H1 (cell line): ENCODE results near the gene PARD3. TPM values are rescaled to one million over a fixed set of nuclear protein-coding genes. Genes with fewer than 3 reads are reported as not detected.

Experiments
- CHD2 ChIP-seq: IDR thresholded peaks from 2 replicates; pipeline ENCODE4 v1.6.1; 2012; ENCODE audit warnings: low read length, improper control_type of control experiment
- GTF2F1 ChIP-seq: IDR thresholded peaks from 2 replicates; pipeline ENCODE4 v1.6.1; 2012; ENCODE audit warnings: low read depth, low read length, improper control_type of control experiment, borderline replicate concordance
- polyA plus RNA-seq, 7 experiments: library from polyadenylated mRNA; depleted of rRNA in 3 of 7; stranded (reverse) in 5 of 7; unstranded in 2 of 7; fragments of >200 nt in 5 of 7; fragments of 200-250 nt in 2 of 7; gene quantifications; 1 replicate in 5 of 7; 2 replicates in 1 of 7; 4 replicates in 1 of 7; pipeline versions ENCODE4 v1.2.1 to v1.2.3, GENCODE V29; 2011 to 2013; ENCODE audit warnings: missing spikeins in 2 of 7, mixed read lengths in 2 of 7
- total RNA-seq: library from RNA; stranded (reverse); fragmentation: NEBNext Ultra II Directional; extraction: Animal tissue kit (Norgen Biotek cat#: 25700); gene quantifications from 2 replicates; pipeline ENCODE4 v1.2.1, GENCODE V29; 2021
- TF ChIP-seq, protein P1 (sequence below): IDR thresholded peaks from 2 replicates; pipeline ENCODE4 v1.6.1; 2012; ENCODE audit warnings: inconsistent platforms

The PARD3 gene
- total and polyA plus RNA-seq, 2 of the 8 experiments (the other 6 are each of a cell fraction or from before 2014, with no cell fraction given): 19.7 to 49.1 TPM

DNA sequence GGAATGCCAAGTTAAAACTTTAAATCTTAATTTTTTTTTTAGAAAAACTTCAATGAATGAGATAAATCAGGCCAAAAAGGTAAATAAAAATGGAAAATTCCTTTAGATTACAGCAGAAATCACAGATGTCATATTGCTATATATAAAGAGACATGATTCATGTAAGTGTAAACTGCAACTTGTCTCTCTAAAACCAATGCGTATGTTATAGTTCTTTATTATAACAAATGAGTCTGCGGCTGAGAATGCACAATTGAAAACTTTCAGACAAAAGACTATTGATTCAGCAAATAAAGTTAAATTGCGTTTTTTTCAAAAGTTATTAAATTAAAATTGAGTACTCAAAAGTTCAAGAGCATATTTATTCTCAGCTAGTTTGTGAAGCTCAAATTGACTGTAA, 425.3 kb downstream of the PARD3 start (continued):
- TF ChIP-seq, protein P1, sequence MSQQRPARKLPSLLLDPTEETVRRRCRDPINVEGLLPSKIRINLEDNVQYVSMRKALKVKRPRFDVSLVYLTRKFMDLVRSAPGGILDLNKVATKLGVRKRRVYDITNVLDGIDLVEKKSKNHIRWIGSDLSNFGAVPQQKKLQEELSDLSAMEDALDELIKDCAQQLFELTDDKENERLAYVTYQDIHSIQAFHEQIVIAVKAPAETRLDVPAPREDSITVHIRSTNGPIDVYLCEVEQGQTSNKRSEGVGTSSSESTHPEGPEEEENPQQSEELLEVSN: no peak
- TF ChIP-seq CHD2 (no peak), GTF2F1 (no peak)
